Endothelial cell of umbilical vein (primary cell): Measurements from ENCODE around the gene NECTIN3. TPM values are rescaled to one million over a fixed set of nuclear protein-coding genes. Genes with fewer than 3 reads are reported as not detected.

Experiments used
- BruUV-seq: library from RNA; stranded (reverse); fragments of 400-500 nt; replicated peaks from 2 replicates; lab custom pipeline; 2021; lab: Mats Ljungman, UMichigan
- CTCF ChIA-PET: fragments of 300-600, 350-600 bp; sonication (Branson Sonifier 250); formaldehyde crosslinking; loops from one replicate; lab custom pipeline; 2021; ENCODE audit warnings: antibody characterized with exemption, inconsistent platforms; lab: Charles Lee
- POLR2A ChIA-PET: fragments of 300-600, 350-600 bp; sonication (Branson Sonifier 250); formaldehyde crosslinking; loops from one replicate; lab custom pipeline; 2021; ENCODE audit warnings: antibody characterized with exemption, inconsistent platforms; lab: Charles Lee
- DNase-seq: peaks from one replicate; pipeline ENCODE4 v3.0.0-alpha.2; 2011; ENCODE audit warnings: low read depth, low spot score
- FAIRE-seq: peaks from 2 replicates; lab custom pipeline; 2011; peaks lifted over from hg19 to GRCh38; lab: Jason Lieb, UNC
- H2AFZ ChIP-seq: 2 replicates; pipeline ENCODE4 v1.6.0; 2012; ENCODE audit warnings: low read depth, low read length, control low read depth, inconsistent platforms
- H3K27ac ChIP-seq: 2 replicates; pipeline ENCODE4 v1.5.1; 2011; ENCODE audit warnings: low read depth, mild to moderate bottlenecking, control low read depth, low read length, moderate library complexity; ENCODE audit not compliant: insufficient read depth
- H3K27me3 ChIP-seq, 2 experiments: 2 replicates each; pipeline versions ENCODE4 v1.6.0 to v1.6.1; 2011; ENCODE audit warnings: low read length in 2 of 2, mixed read lengths in 1 of 2; ENCODE audit not compliant: control insufficient read depth in 2 of 2, insufficient read depth in 2 of 2
- H3K36me3 ChIP-seq, 2 experiments: 2 replicates in 1 of 2; 3 replicates in 1 of 2; pipeline ENCODE4 v1.5.1; 2011; ENCODE audit warnings: low read length in 2 of 2, mild to moderate bottlenecking in 1 of 2, moderate library complexity in 1 of 2; ENCODE audit not compliant: control insufficient read depth in 2 of 2, insufficient read depth in 2 of 2; ENCODE audit errors: extremely low read depth in 1 of 2
- H3K4me1 ChIP-seq: 3 replicates; pipeline ENCODE4 v1.5.1; 2011; ENCODE audit warnings: mild to moderate bottlenecking, low read length; ENCODE audit not compliant: control insufficient read depth, insufficient read depth; ENCODE audit errors: extremely low read depth
- H3K4me2 ChIP-seq: 2 replicates; pipeline ENCODE4 v1.6.1; 2011; ENCODE audit warnings: low read length, control low read depth, mixed read lengths; ENCODE audit not compliant: insufficient read depth
- H3K4me3 ChIP-seq, 3 experiments: fragments of 200-600 bp in 1 of 3; sonication (generic), shearing (Covaris generic) in 1 of 3; replicated peaks in 1 of 3; 2 replicates each; pipeline ENCODE4 v1.5.1; 2011 to 2016; ENCODE audit warnings: control low read depth in 3 of 3, low read length in 3 of 3, mild to moderate bottlenecking in 2 of 3, inconsistent platforms in 1 of 3, low read depth in 1 of 3, moderate library complexity in 1 of 3; ENCODE audit not compliant: insufficient read depth in 1 of 3
- H3K79me2 ChIP-seq: 2 replicates; pipeline ENCODE4 v1.6.0; 2012; ENCODE audit warnings: low read length, inconsistent platforms; ENCODE audit not compliant: control insufficient read depth, insufficient read depth
- H3K9ac ChIP-seq: replicated peaks from 2 replicates; pipeline ENCODE3; 2011; ENCODE audit warnings: low read length, control low read depth; ENCODE audit not compliant: insufficient read depth; ENCODE audit errors: extremely low read depth
- H3K9me1 ChIP-seq: replicated peaks from 3 replicates; pipeline ENCODE4 v1.6.0; 2011; ENCODE audit warnings: mild to moderate bottlenecking, low read length; ENCODE audit not compliant: control insufficient read depth, insufficient read depth; ENCODE audit errors: extremely low read depth
- H3K9me3 ChIP-seq: replicated peaks from 2 replicates; pipeline ENCODE4 v1.5.1; 2012; ENCODE audit warnings: low read length, inconsistent platforms; ENCODE audit not compliant: control insufficient read depth, insufficient read depth
- H4K20me1 ChIP-seq: replicated peaks from 2 replicates; pipeline ENCODE3; 2011; ENCODE audit warnings: mild to moderate bottlenecking, low read length; ENCODE audit not compliant: control insufficient read depth, insufficient read depth; ENCODE audit errors: extremely low read depth
- EZH2 ChIP-seq: IDR thresholded peaks from 2 replicates; pipeline ENCODE4 v1.6.1; 2012; ENCODE audit warnings: borderline replicate concordance, low read depth, mild to moderate bottlenecking, moderate library complexity, low read length, inconsistent platforms; ENCODE audit not compliant: severe bottlenecking
- FOS ChIP-seq: IDR thresholded peaks from 2 replicates; pipeline ENCODE4 v1.6.1; 2011; ENCODE audit warnings: mild to moderate bottlenecking, low read length, moderate library complexity, borderline replicate concordance; ENCODE audit not compliant: insufficient read depth
- GATA2 ChIP-seq: IDR thresholded peaks from 2 replicates; pipeline ENCODE4 v1.7.0; 2011; ENCODE audit warnings: low read depth, mild to moderate bottlenecking, moderate library complexity, mixed read lengths, low read length; ENCODE audit not compliant: insufficient read length, insufficient read depth
- JUN ChIP-seq: IDR thresholded peaks from 2 replicates; pipeline ENCODE4 v1.6.1; 2011; ENCODE audit warnings: borderline replicate concordance, low read depth; ENCODE audit not compliant: insufficient read length, insufficient read depth
- MAX ChIP-seq: IDR thresholded peaks from 2 replicates; pipeline ENCODE4 v1.6.1; 2011; ENCODE audit not compliant: insufficient read depth, insufficient read length
- MYC ChIP-seq: IDR thresholded peaks from one replicate; pipeline ENCODE4 v1.6.1; 2011; ENCODE audit warnings: mild to moderate bottlenecking, low read depth, low read length
- POLR2A ChIP-seq: IDR thresholded peaks from 2 replicates; pipeline ENCODE4 v1.6.1; 2012; ENCODE audit warnings: low read depth, mild to moderate bottlenecking, control low read depth, low read length
- POLR2AphosphoS5 ChIP-seq: IDR thresholded peaks from 2 replicates; pipeline ENCODE4 v1.6.1; 2012; ENCODE audit warnings: low read depth, mild to moderate bottlenecking, control low read depth, low read length, moderate library complexity; ENCODE audit not compliant: insufficient read depth
- dilution Hi-C: fragments of 300-500 bp; cut with MboI; formaldehyde crosslinking; loops from one replicate; pipeline ENCODE4 v1.15.0; 2019; ENCODE audit warnings: low sequenced_read_pairs; ENCODE audit not compliant: extremely low pct_ligation_motif_present
- intact Hi-C: fragments of 100-400 bp; cut with micrococcal nuclease; formaldehyde crosslinking; loops from one replicate; pipeline ENCODE4 v1.10.0; 2022
- polyA plus RNA-seq, 4 experiments: library from polyadenylated mRNA; depleted of rRNA in 3 of 4; stranded (reverse) in 3 of 4; unstranded in 1 of 4; fragments of >200 nt; gene quantifications; 2 replicates each; pipeline versions ENCODE4 v1.2.1 to v1.2.3, GENCODE V29; 2011 to 2012; ENCODE audit warnings: missing spikeins in 1 of 4
- total RNA-seq: library from RNA; stranded (reverse); gene quantifications from 2 replicates; pipeline ENCODE4 v1.2.3, GENCODE V29; 2021
- TF ChIP-seq, protein P1 (sequence below), 2 donors: IDR thresholded peaks; 1 replicate in 1 of 2; 2 replicates in 1 of 2; pipeline ENCODE4 v1.5.1; 2011; ENCODE audit warnings: low read length in 2 of 2, mild to moderate bottlenecking in 2 of 2, moderate library complexity in 2 of 2, control low read depth in 1 of 2, inconsistent platforms in 1 of 2, low read depth in 1 of 2; ENCODE audit not compliant: insufficient read depth in 1 of 2; ENCODE audit errors: extremely low read depth in 1 of 2

NECTIN3 gene
- total and polyA plus RNA-seq, 2 donors (not counting 3 experiments of a cell fraction or from before 2014, with no cell fraction given) = 14.3 to 26.9 TPM

- Histone ChIP-seq H3K4me2 (no peak overlapping the region), H3K79me2 (no peaks in the 10 kb centered on the region), H3K9ac (no peak overlapping the region), H3K9me1 (no peaks in the 10 kb centered on the region), H3K27me3 (no peaks in the 10 kb centered on the region), H3K27ac (no peak overlapping the region), H2AFZ (no peak overlapping the region), H4K20me1 (no peaks in the 10 kb centered on the region), H3K4me3 (no peak overlapping the region), H3K4me1 (no peaks in the 10 kb centered on the region), H3K36me3 (peaks cover 0 to 2% of the 10 kb centered on the region in 2 experiments), H3K9me3 (no peaks in the 10 kb centered on the region)
- ChIA-PET POLR2A (no interaction called here), CTCF (no interaction called here)
- intact Hi-C loops (no loop called here), dilution Hi-C loops (no loop called here)
- no peak for TF ChIP-seq JUN
- no peak for TF ChIP-seq POLR2A
- TF ChIP-seq, protein P1, sequence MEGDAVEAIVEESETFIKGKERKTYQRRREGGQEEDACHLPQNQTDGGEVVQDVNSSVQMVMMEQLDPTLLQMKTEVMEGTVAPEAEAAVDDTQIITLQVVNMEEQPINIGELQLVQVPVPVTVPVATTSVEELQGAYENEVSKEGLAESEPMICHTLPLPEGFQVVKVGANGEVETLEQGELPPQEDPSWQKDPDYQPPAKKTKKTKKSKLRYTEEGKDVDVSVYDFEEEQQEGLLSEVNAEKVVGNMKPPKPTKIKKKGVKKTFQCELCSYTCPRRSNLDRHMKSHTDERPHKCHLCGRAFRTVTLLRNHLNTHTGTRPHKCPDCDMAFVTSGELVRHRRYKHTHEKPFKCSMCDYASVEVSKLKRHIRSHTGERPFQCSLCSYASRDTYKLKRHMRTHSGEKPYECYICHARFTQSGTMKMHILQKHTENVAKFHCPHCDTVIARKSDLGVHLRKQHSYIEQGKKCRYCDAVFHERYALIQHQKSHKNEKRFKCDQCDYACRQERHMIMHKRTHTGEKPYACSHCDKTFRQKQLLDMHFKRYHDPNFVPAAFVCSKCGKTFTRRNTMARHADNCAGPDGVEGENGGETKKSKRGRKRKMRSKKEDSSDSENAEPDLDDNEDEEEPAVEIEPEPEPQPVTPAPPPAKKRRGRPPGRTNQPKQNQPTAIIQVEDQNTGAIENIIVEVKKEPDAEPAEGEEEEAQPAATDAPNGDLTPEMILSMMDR (IDR thresholded peaks at IDR 0.05; ENCODE audit: extremely low read depth in 1 of 2, insufficient read depth in 1 of 2, low read depth in 1 of 2, low read length in 2 of 2) = no peak
- no peak for TF ChIP-seq MYC
- no peak for TF ChIP-seq FOS
- TF ChIP-seq GATA2 = no peak
- TF ChIP-seq POLR2AphosphoS5 = no peak
- no peak for TF ChIP-seq EZH2
- TF ChIP-seq MAX = no peak
- FAIRE-seq (no peak), DNase-seq (no peak)
- BruUV-seq = no TSS peak
Measured at GRCh38 chr3:111194048-111194447, 122.4 kb downstream of the NECTIN3 start.
